AG04450 (cell line): ENCODE data around the gene RIC3. TPM values are rescaled to one million over a fixed set of nuclear protein-coding genes. Genes with fewer than 3 reads are reported as not detected.

Experiments used
- CTCF ChIA-PET: fragments of 300-600, 350-600 bp; formaldehyde crosslinking; extraction: SDS; loops from one replicate; lab custom pipeline; 2022; ENCODE audit warnings: antibody characterized with exemption, inconsistent platforms; lab: Charles Lee
- POLR2A ChIA-PET: fragments of 350-600 bp; formaldehyde crosslinking; extraction: SDS; loops from one replicate; lab custom pipeline; 2021; ENCODE audit warnings: antibody characterized with exemption, inconsistent platforms; lab: Yijun Ruan, JAX
- DNase-seq: peaks from one replicate; pipeline ENCODE4 v3.0.0-alpha.2; 2011; ENCODE audit warnings: low read depth, low spot score
- H3K27ac ChIP-seq: one replicate; pipeline ENCODE4 v1.5.1; 2012; ENCODE audit warnings: low read depth, low read length, control low read depth
- H3K27me3 ChIP-seq: one replicate; pipeline ENCODE4 v1.6.0; 2012; ENCODE audit warnings: low read length; ENCODE audit not compliant: control insufficient read depth, insufficient read depth
- H3K4me3 ChIP-seq: 2 replicates; pipeline ENCODE4 v1.5.1; 2011; ENCODE audit warnings: mild to moderate bottlenecking, low read depth, low read length, control low read depth
- H3K9me3 ChIP-seq: 2 replicates; pipeline ENCODE4 v1.5.1; 2012; ENCODE audit warnings: low read length; ENCODE audit not compliant: control insufficient read depth, insufficient read depth
- CTCF ChIP-seq: IDR thresholded peaks from 2 replicates; pipeline ENCODE4 v1.5.1; 2011; ENCODE audit warnings: low read depth, low read length, control low read depth, inconsistent platforms
- polyA plus RNA-seq: library from polyadenylated mRNA; depleted of rRNA; stranded (reverse); fragments of >200 nt; gene quantifications from 2 replicates; pipeline ENCODE4 v1.2.3, GENCODE V29; 2011

The RIC3 gene
- polyA plus RNA-seq, 1 experiment = not detected

GRCh38 chr11:8122173-8122764, 46.6 kb downstream of the RIC3 start:
- CTCF ChIA-PET = interaction anchor here (1.1 to 3.5 kb wide), 2 partner anchors 9 to 23 kb away, joined by 4 to 20 read pairs; no protein-coding TSS in a partner anchor
- Histone ChIP-seq H3K9me3 (no peaks in the 10 kb centered on the region), H3K27me3 (peaks cover 2% of the 10 kb centered on the region), H3K27ac (no peak overlapping the region), H3K4me3 (no peak overlapping the region)
- TF ChIP-seq CTCF = no peak
- POLR2A ChIA-PET = no interaction called here
- no peak for DNase-seq

GRCh38 chr11:8111636-8112035, 57.2 kb downstream of the RIC3 start:
- ChIA-PET POLR2A (no interaction called here), CTCF (interaction anchor here (1.1 to 7.0 kb wide), 5 partner anchors 13 to 105 kb away, joined by 3 to 96 read pairs (median 13); no protein-coding TSS in a partner anchor)
- DNase-seq = no peak

GRCh38 chr11:8110396-8110795, 58.4 kb downstream of the RIC3 start:
- Histone ChIP-seq H3K9me3 (peaks cover 8% of the 10 kb centered on the region), H3K27ac (no peak overlapping the region), H3K4me3 (no peak overlapping the region), H3K27me3 (peaks cover 7% of the 10 kb centered on the region)
- POLR2A ChIA-PET = no interaction called here
- DNase-seq = no peak
- no peak for TF ChIP-seq CTCF
- CTCF ChIA-PET = interaction anchor here (0.7 to 7.0 kb wide), 8 partner anchors 12 to 539 kb away, joined by 3 to 96 read pairs (median 6); no protein-coding TSS in a partner anchor

More at GRCh38 chr11:8111636-8112035, 57.2 kb downstream of the RIC3 start:
- peaks cover 8% of the 10 kb centered on the region for H3K9me3 ChIP-seq
- TF ChIP-seq CTCF = no peak
- H3K4me3 ChIP-seq = no peak overlapping the region
- H3K27ac ChIP-seq = no peak overlapping the region
- peaks cover 7% of the 10 kb centered on the region for H3K27me3 ChIP-seq

- TF ChIP-seq CTCF = no peak
- peaks cover 8% of the 10 kb centered on the region for H3K9me3 ChIP-seq
- no peak overlapping the region for H3K27ac ChIP-seq
- no peak for DNase-seq
- H3K27me3 ChIP-seq = peaks cover 7% of the 10 kb centered on the region
- CTCF ChIA-PET = interaction anchor here (0.7 to 7.0 kb wide), 7 partner anchors 11 to 538 kb away, joined by 3 to 96 read pairs (median 9); no protein-coding TSS in a partner anchor
- no peak overlapping the region for H3K4me3 ChIP-seq
- POLR2A ChIA-PET = no interaction called here
Measured at GRCh38 chr11:8109675-8110074, 59.1 kb downstream of the RIC3 start.

GRCh38 chr11:8108421-8108820, 60.4 kb downstream of the RIC3 start:
- H3K4me3 ChIP-seq = no peak overlapping the region
- no peak for TF ChIP-seq CTCF
- DNase-seq = no peak
- CTCF ChIA-PET = interaction anchor here (0.9 to 7.0 kb wide), 7 partner anchors 10 to 156 kb away, joined by 3 to 96 read pairs (median 6); partner anchors contain the start of genes EIF3F and LMO1
- peaks cover 7% of the 10 kb centered on the region for H3K27me3 ChIP-seq
- peaks cover 2% of the 10 kb centered on the region; the same call in 1 of the 2 replicates for H3K9me3 ChIP-seq
- no peak overlapping the region for H3K27ac ChIP-seq
- POLR2A ChIA-PET = no interaction called here
